H1 (cell line): ENCODE results near the gene MAGEB1. TPM values are rescaled to one million over a fixed set of nuclear protein-coding genes. Genes with fewer than 3 reads are reported as not detected.

Experiments
- BRCA1 ChIP-seq: IDR thresholded peaks from 2 replicates; pipeline ENCODE4 v1.6.1; 2012; ENCODE audit warnings: low read depth, low read length, improper control_type of control experiment
- CHD7 ChIP-seq: fragments of 300-600 bp; sonication (generic); IDR thresholded peaks from 2 replicates; pipeline ENCODE4 v1.7.1; 2012; ENCODE audit warnings: low read length, moderate library complexity, mild to moderate bottlenecking, inconsistent platforms; ENCODE audit not compliant: insufficient replicate concordance
- CTBP2 ChIP-seq: IDR thresholded peaks from 2 replicates; pipeline ENCODE4 v1.7.0; 2011; ENCODE audit warnings: borderline replicate concordance, mild to moderate bottlenecking, moderate library complexity, mixed read lengths, low read length; ENCODE audit not compliant: insufficient read depth, insufficient read length
- EZH2 ChIP-seq: fragments of 200-600 bp; sonication (generic); IDR thresholded peaks from 2 replicates; pipeline ENCODE4 v1.7.1; 2012; ENCODE audit warnings: low read depth, mild to moderate bottlenecking, moderate library complexity, low read length, inconsistent platforms; ENCODE audit not compliant: severe bottlenecking
- FOSL1 ChIP-seq: IDR thresholded peaks from 2 replicates; pipeline ENCODE4 v1.6.1; 2011; ENCODE audit warnings: mild to moderate bottlenecking, low read depth, low read length, moderate library complexity; ENCODE audit not compliant: insufficient read depth
- MAX ChIP-seq: IDR thresholded peaks from 2 replicates; pipeline ENCODE4 v1.6.1; 2012; ENCODE audit warnings: inconsistent platforms
- TBP ChIP-seq: IDR thresholded peaks from 2 replicates; pipeline ENCODE4 v1.6.1; 2011; ENCODE audit warnings: low read depth, low read length, improper control_type of control experiment
- polyA plus RNA-seq, 7 experiments: library from polyadenylated mRNA; depleted of rRNA in 3 of 7; stranded (reverse) in 5 of 7; unstranded in 2 of 7; fragments of >200 nt in 5 of 7; fragments of 200-250 nt in 2 of 7; gene quantifications; 1 replicate in 5 of 7; 2 replicates in 1 of 7; 4 replicates in 1 of 7; pipeline versions ENCODE4 v1.2.1 to v1.2.3, GENCODE V29; 2011 to 2013; ENCODE audit warnings: missing spikeins in 2 of 7, mixed read lengths in 2 of 7
- total RNA-seq: library from RNA; stranded (reverse); fragmentation: NEBNext Ultra II Directional; extraction: Animal tissue kit (Norgen Biotek cat#: 25700); gene quantifications from 2 replicates; pipeline ENCODE4 v1.2.1, GENCODE V29; 2021
- TF ChIP-seq, protein P1 (sequence below): IDR thresholded peaks from 2 replicates; pipeline ENCODE4 v1.6.1; 2011; ENCODE audit warnings: low read length, improper control_type of control experiment

The MAGEB1 gene
- total and polyA plus RNA-seq, 2 of the 8 experiments (the other 6 are each of a cell fraction or from before 2014, with no cell fraction given), result 0.05 TPM; not detected in 1

DNA sequence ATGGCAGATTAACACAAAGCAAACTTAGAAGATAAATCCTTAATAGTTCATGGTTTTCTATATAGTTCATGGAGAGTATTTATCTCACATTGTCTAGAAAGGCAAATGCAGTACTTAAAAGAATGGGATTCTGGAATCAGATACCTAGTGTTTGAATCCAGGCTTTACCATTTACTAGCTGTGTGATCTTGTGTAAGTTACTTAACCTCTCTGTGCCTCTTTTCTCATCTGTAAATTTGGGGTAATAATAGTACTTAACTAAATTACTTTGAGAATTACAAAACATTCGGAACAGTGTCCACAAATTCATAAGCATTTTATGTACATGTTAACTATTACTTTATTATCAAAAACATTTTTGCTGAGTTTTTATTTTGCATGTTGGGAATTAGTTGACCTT lies 15.8 kb downstream of the MAGEB1 start (continued):
- TF ChIP-seq CHD7 (no peak), MAX (no peak), BRCA1 (no peak), FOSL1 (no peak), CTBP2 (no peak), EZH2 (no peak), TBP (no peak)
- TF ChIP-seq, protein P1, sequence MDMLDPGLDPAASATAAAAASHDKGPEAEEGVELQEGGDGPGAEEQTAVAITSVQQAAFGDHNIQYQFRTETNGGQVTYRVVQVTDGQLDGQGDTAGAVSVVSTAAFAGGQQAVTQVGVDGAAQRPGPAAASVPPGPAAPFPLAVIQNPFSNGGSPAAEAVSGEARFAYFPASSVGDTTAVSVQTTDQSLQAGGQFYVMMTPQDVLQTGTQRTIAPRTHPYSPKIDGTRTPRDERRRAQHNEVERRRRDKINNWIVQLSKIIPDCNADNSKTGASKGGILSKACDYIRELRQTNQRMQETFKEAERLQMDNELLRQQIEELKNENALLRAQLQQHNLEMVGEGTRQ, result no peak
